NCI-H1436 treated with DMSO at 0.1 percent for 48 hours (cell line): ENCODE data around the gene HOXC4.
"Not testable (repeated sequence)": the region's sequence is repeated elsewhere in the genome, so short reads cannot be mapped to it uniquely, and the experiment has no call there.

Experiments
- DNase-seq: peaks from one replicate; lab custom pipeline; 2025; lab: John Stamatoyannopoulos, UW

HOXC4 gene

GRCh38 chr12:54092943-54093342, 39.3 kb downstream of the HOXC4 start:
- not testable (repeated sequence) for DNase-seq

DNA sequence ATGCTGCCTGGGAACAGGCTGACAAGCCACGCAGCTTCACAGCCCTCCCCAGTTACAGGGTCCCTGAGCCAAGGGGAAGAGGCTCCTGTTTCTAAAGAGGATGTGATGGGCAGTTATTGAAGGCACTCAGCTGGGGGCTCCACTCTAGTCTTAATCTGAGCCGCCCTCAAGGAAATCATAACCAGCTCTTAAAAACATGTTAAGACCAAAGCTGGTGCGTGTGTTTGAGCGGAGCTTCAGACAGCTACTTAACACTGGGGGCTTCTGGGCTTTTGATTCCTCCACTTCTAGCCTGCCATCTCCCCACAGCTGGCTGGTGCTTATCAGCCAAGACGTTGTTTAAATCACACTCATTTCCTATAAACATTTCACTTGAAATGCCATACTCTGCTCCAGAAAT, 42.3 kb downstream of the HOXC4 start:
- not testable (repeated sequence) for DNase-seq

DNA sequence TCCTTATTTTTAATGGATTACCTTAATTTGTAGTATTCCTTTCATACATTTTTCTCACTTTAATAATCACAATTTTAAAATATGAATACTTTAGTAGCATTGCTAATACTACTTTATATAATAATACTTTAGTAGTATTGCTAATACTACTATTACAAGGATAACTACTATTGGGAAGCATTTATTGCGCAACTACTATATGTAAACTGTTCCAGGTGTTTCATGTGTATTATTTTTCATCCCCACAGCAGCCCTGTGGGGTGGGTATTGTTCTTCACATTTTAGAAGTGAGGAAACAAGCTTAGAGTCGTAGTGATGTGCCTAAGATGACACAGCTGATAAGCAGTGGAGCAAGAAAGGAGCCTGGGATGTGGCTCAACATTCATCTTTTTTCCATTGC, 45.0 kb downstream of the HOXC4 start:
- not testable (repeated sequence) for DNase-seq

GRCh38 chr12:54100588-54100987, 47.0 kb downstream of the HOXC4 start:
- DNase-seq, result not testable (repeated sequence)

DNA sequence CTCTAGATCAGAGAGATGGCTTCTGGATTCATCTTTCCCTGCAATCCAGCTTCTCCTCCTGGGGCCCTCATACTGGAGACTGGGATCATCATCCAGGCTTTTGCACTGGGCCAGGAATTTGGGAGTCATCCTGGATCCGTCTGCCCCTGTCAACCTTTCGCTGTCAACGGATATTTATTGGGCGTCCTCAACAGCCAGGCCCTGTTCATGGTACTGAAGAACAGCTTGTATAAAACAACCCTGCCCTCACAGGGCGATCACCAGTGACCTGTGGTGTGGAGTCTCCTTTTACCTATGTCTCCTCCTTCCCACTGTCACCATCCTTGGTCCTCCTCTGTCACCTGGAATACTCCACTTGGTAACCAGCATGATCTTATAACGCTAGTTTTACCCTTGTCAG, 48.6 kb downstream of the HOXC4 start:
- DNase-seq, result not testable (repeated sequence)

DNA sequence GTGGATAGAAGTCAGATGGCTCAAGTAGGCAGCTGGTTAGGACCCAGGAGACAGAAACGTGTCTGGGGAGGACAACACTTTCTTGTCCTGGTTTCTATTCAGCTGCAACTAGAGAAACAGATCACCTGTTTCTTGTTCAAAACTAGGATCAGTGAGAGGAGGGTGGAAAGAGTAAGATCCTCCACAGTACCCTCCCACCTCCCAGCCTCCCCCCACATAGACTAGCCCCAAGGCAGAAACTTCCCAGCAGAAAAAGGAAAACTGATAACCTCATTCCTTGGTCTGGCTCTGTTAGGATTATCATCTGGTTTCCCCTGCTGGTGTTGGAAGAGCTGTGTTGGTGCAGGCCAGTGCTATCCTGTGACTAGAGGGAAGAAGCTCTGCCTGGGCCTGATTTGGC, 50.2 kb downstream of the HOXC4 start:
- DNase-seq, result not testable (repeated sequence)
